IMR-90 (cell line): ENCODE results near the gene COX19. TPM values are rescaled to one million over a fixed set of nuclear protein-coding genes. Genes with fewer than 3 reads are reported as not detected.

ENCODE experiments used
- ATAC-seq: fragments of 200-7000 bp; cut with Tn5 transposase; 2 replicates; pipeline ENCODE4 v1.9.1; 2020; ENCODE audit warnings: low read depth, mild to moderate bottlenecking, moderate library complexity
- BruUV-seq: library from RNA; stranded (reverse); fragments of 400-500 nt; replicated peaks from 2 replicates; lab custom pipeline; 2021; lab: Mats Ljungman, UMichigan
- CTCF ChIA-PET: fragments of 300-600 bp; formaldehyde crosslinking; extraction: SDS; loops from one replicate; lab custom pipeline; 2021; ENCODE audit warnings: antibody characterized with exemption; lab: Yijun Ruan, JAX
- POLR2A ChIA-PET: fragments of 300-600 bp; sonication (Branson Sonifier 250); formaldehyde crosslinking; loops from one replicate; lab custom pipeline; 2022; ENCODE audit warnings: antibody characterized with exemption; ENCODE audit not compliant: unreplicated experiment; lab: Charles Lee
- DNase-seq: peaks from one replicate; pipeline ENCODE4 v3.0.0; 2013
- H2AFZ ChIP-seq: replicated peaks from 2 replicates; pipeline ENCODE3; 2013; ENCODE audit warnings: low read length, mild to moderate bottlenecking; ENCODE audit not compliant: poor library complexity
- H2AK5ac ChIP-seq: 2 replicates; pipeline ENCODE4 v1.6.1; 2013; ENCODE audit warnings: low read depth, low read length, inconsistent platforms
- H2AK9ac ChIP-seq: replicated peaks from 2 replicates; pipeline ENCODE3; 2013; ENCODE audit warnings: mild to moderate bottlenecking, low read depth, low read length, moderate library complexity; ENCODE audit not compliant: poor library complexity
- H2BK120ac ChIP-seq: 2 replicates; pipeline ENCODE4 v1.6.1; 2013; ENCODE audit warnings: low read depth, low read length, inconsistent platforms
- H2BK15ac ChIP-seq: 3 replicates; pipeline ENCODE4 v1.6.1; 2013; ENCODE audit warnings: low read depth, low read length, inconsistent platforms
- H2BK20ac ChIP-seq: 2 replicates; pipeline ENCODE4 v1.6.1; 2013; ENCODE audit warnings: low read depth, mild to moderate bottlenecking, inconsistent platforms, low read length, moderate library complexity
- H2BK5ac ChIP-seq: 2 replicates; pipeline ENCODE4 v1.6.1; 2013; ENCODE audit warnings: mild to moderate bottlenecking, low read depth, low read length, inconsistent platforms; ENCODE audit not compliant: poor library complexity, severe bottlenecking
- H3K14ac ChIP-seq: replicated peaks from 2 replicates; pipeline ENCODE4 v1.6.1; 2013; ENCODE audit warnings: low read depth, low read length, inconsistent platforms
- H3K18ac ChIP-seq: 2 replicates; pipeline ENCODE4 v1.6.1; 2013; ENCODE audit warnings: low read depth, low read length, control low read depth
- H3K23ac ChIP-seq: 2 replicates; pipeline ENCODE4 v1.6.1; 2013; ENCODE audit warnings: low read depth, low read length, inconsistent platforms
- H3K27ac ChIP-seq: 2 replicates; pipeline ENCODE4 v1.5.1; 2013; ENCODE audit warnings: mild to moderate bottlenecking, control low read depth, low read length; ENCODE audit not compliant: insufficient read depth
- H3K27me3 ChIP-seq: 2 replicates; pipeline ENCODE4 v1.6.1; 2013; ENCODE audit warnings: low read length; ENCODE audit not compliant: control insufficient read depth, insufficient read depth
- H3K36me3 ChIP-seq: 2 replicates; pipeline ENCODE4 v1.6.1; 2013; ENCODE audit warnings: low read length, mixed read lengths; ENCODE audit not compliant: control insufficient read depth, insufficient read depth
- H3K4ac ChIP-seq: 2 replicates; pipeline ENCODE4 v1.6.1; 2013; ENCODE audit warnings: low read depth, low read length, inconsistent platforms
- H3K4me1 ChIP-seq: 2 replicates; pipeline ENCODE4 v1.6.1; 2013; ENCODE audit warnings: low read length, mixed read lengths; ENCODE audit not compliant: control insufficient read depth, insufficient read depth
- H3K4me2 ChIP-seq: 2 replicates; pipeline ENCODE4 v1.6.1; 2013; ENCODE audit warnings: low read depth, mild to moderate bottlenecking, control low read depth, low read length, moderate library complexity
- H3K4me3 ChIP-seq: 2 replicates; pipeline ENCODE4 v1.5.1; 2013; ENCODE audit warnings: low read depth, mild to moderate bottlenecking, control low read depth, low read length, moderate library complexity; ENCODE audit not compliant: insufficient read depth
- H3K56ac ChIP-seq: 2 replicates; pipeline ENCODE4 v1.6.1; 2013; ENCODE audit warnings: low read length, inconsistent platforms; ENCODE audit not compliant: insufficient read depth; ENCODE audit errors: extremely low read depth
- H3K79me1 ChIP-seq, 2 experiments: 2 replicates each; pipeline ENCODE4 v1.6.1; 2013; ENCODE audit warnings: low read length in 2 of 2, inconsistent platforms in 1 of 2, low read depth in 1 of 2
- H3K9ac ChIP-seq: 2 replicates; pipeline ENCODE4 v1.6.1; 2013; ENCODE audit warnings: low read depth, low read length, control low read depth
- H3K9me1 ChIP-seq: 2 replicates; pipeline ENCODE4 v1.6.1; 2013; ENCODE audit warnings: low read length, inconsistent platforms; ENCODE audit not compliant: insufficient read depth
- H3K9me3 ChIP-seq: 2 replicates; pipeline ENCODE4 v1.6.1; 2013; ENCODE audit warnings: low read length; ENCODE audit not compliant: control insufficient read depth, insufficient read depth
- H4K20me1 ChIP-seq: 2 replicates; pipeline ENCODE4 v1.6.1; 2013; ENCODE audit warnings: low read length, inconsistent platforms; ENCODE audit not compliant: insufficient read depth
- H4K5ac ChIP-seq: 2 replicates; pipeline ENCODE4 v1.6.1; 2013; ENCODE audit warnings: mild to moderate bottlenecking, low read depth, low read length, control low read depth
- H4K8ac ChIP-seq, 2 experiments: 2 replicates each; pipeline ENCODE4 v1.6.1; 2013; ENCODE audit warnings: low read depth in 2 of 2, low read length in 2 of 2, control low read depth in 1 of 2, inconsistent platforms in 1 of 2
- H4K91ac ChIP-seq: 2 replicates; pipeline ENCODE4 v1.6.1; 2013; ENCODE audit warnings: low read depth, low read length, inconsistent platforms; ENCODE audit not compliant: insufficient read depth
- BHLHE40 ChIP-seq: fragments of 150-350 bp; IDR thresholded peaks from 2 replicates; pipeline ENCODE4 v1.6.1; 2016; ENCODE audit warnings: mild to moderate bottlenecking, low read depth, low read length
- CEBPB ChIP-seq: IDR thresholded peaks from 2 replicates; pipeline ENCODE4 v1.6.1; 2012; ENCODE audit warnings: low read depth, low read length, improper control_type of control experiment
- CHD1 ChIP-seq: IDR thresholded peaks from 2 replicates; pipeline ENCODE4 v1.6.1; 2012; ENCODE audit warnings: low read depth, low read length, improper control_type of control experiment
- CTCF ChIP-seq: conservative IDR thresholded peaks from 2 replicates; pipeline ENCODE4 v1.5.1; 2012; ENCODE audit warnings: mild to moderate bottlenecking, low read depth, low read length, improper control_type of control experiment
- MAZ ChIP-seq: IDR thresholded peaks from 2 replicates; pipeline ENCODE4 v1.6.1; 2012; ENCODE audit warnings: low read depth, mild to moderate bottlenecking, low read length, improper control_type of control experiment, moderate library complexity, borderline replicate concordance
- MXI1 ChIP-seq: IDR thresholded peaks from 2 replicates; pipeline ENCODE4 v1.6.1; 2012; ENCODE audit warnings: low read depth, mild to moderate bottlenecking, low read length, moderate library complexity, borderline replicate concordance
- NFE2L2 ChIP-seq: fragments of 150-350 bp; IDR thresholded peaks from 2 replicates; pipeline ENCODE4 v1.6.1; 2016; ENCODE audit warnings: low read depth, mild to moderate bottlenecking, low read length
- POLR2A ChIP-seq: IDR thresholded peaks from 2 replicates; pipeline ENCODE4 v1.6.1; 2012; ENCODE audit warnings: mild to moderate bottlenecking, low read depth, low read length
- RAD21 ChIP-seq: IDR thresholded peaks from 2 replicates; pipeline ENCODE4 v1.6.1; 2012; ENCODE audit warnings: low read length, improper control_type of control experiment
- RFX5 ChIP-seq: IDR thresholded peaks from 2 replicates; pipeline ENCODE4 v1.8.0; 2012; ENCODE audit warnings: low read depth, mild to moderate bottlenecking, low read length, moderate library complexity
- USF2 ChIP-seq: fragments of 150-350 bp; IDR thresholded peaks from 2 replicates; pipeline ENCODE4 v1.6.1; 2017; ENCODE audit warnings: mild to moderate bottlenecking, antibody characterized with exemption, low read length, low read depth
- WGBS, 2 experiments: methylation state at CpG; one replicate each; pipeline versions ENCODE4 v1.1.5 to v1.1.7; 2013; ENCODE audit warnings: missing lambda C conversion rate in 2 of 2; ENCODE audit not compliant: insufficient read length in 1 of 2; ENCODE audit errors: extremely low coverage in 2 of 2; 5-methylcytosine and 5-hydroxymethylcytosine counted together
- dilution Hi-C: fragments of 300-500 bp; cut with HindIII; formaldehyde crosslinking; loops from one replicate; pipeline ENCODE4 v1.14.3; 2018; ENCODE audit warnings: low sequenced_read_pairs; ENCODE audit not compliant: unreplicated experiment
- in situ Hi-C: fragments of 300-500 bp; cut with MboI; formaldehyde crosslinking; loops from 3 replicates; pipeline ENCODE4 v1.14.3; 2019; ENCODE audit warnings: low sequenced_read_pairs, inconsistent platforms, mixed read lengths
- intact Hi-C: fragments of 100-400 bp; cut with micrococcal nuclease; formaldehyde crosslinking; loops from 2 replicates; pipeline ENCODE4 v1.10.0; 2022
- polyA plus RNA-seq, 3 experiments: library from polyadenylated mRNA; depleted of rRNA; stranded (reverse); fragments of >200 nt; gene quantifications; 2 replicates each; pipeline ENCODE4 v1.2.3, GENCODE V29; 2012; ENCODE audit warnings: low replicate concordance in 1 of 3
- total RNA-seq: library from RNA; depleted of rRNA; stranded (reverse); fragments of >200 nt; gene quantifications from 2 replicates; pipeline ENCODE4 v1.2.3, GENCODE V29; 2012
- TF ChIP-seq, protein P1 (sequence below): fragments of 150-350 bp; IDR thresholded peaks from 2 replicates; pipeline ENCODE4 v1.6.1; 2016; ENCODE audit warnings: low read depth, mild to moderate bottlenecking, low read length, moderate library complexity, borderline replicate concordance

COX19 gene
- total and polyA plus RNA-seq, 2 of the 4 experiments (the other 2 are of a cell fraction) = 3.9 to 7.3 TPM

DNA sequence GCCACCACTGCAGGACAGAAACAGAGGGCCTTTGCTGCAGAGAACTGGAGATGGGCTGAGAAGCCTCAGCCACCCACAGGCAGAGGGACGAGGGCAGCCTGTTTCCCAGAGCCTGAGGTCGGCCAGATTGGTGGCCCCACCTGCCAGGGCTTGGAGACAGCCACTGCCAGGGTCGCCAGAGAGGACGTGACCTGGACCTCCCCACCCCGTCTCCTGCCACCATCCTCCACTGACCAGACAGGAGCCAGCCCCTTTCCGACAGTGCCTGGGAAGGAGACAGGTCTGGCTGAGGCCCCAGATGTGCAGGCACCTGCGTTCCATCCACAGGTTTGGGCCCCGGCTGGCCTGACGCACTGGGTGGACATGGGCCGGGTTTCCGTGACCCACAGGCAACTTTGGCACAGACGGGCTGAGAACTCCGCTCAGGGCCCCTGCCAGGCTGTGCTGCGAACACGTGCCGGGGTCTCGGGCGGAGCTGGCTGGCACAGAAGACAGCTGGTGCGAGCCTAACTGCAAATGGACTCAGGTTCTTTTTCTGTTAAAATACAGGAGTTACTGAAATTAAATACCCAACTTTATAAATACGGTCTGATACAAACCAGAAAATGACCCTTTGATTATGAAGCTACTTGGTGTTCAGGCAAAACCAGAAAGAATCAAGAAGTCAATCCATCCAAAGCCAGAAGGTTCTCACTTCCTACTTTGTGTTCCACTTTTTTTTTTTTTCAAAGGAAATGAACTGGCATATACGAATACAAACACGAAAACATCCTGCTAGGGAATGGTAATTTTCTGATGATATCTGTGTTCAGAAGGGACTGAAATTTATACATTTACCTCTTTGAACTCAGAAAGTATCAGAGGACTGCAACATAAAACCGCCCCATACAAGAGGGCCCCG lies 6.9 kb downstream of the COX19 start:
- H3K4me1 ChIP-seq = no peaks in the 10 kb centered on the region; the same call in 1 of the 2 replicates
- no peak overlapping the region for H3K4me3 ChIP-seq
- no peak overlapping the region for H2AK9ac ChIP-seq
- H4K8ac ChIP-seq = no peak overlapping the region
- H3K9ac ChIP-seq = no peak overlapping the region
- H3K36me3 ChIP-seq = peaks cover 38% of the 10 kb centered on the region
- H3K27ac ChIP-seq = no peak overlapping the region
- H4K91ac ChIP-seq = no peak overlapping the region
- no peak overlapping the region for H2BK20ac ChIP-seq
- ChIA-PET CTCF (no interaction called here), POLR2A (no interaction called here)
- H4K20me1 ChIP-seq = peaks cover 53% of the 10 kb centered on the region
- peaks cover 23 to 48% of the 10 kb centered on the region in 2 experiments for H3K79me1 ChIP-seq
- TF ChIP-seq CEBPB (no peak), CHD1 (no peak), RAD21 (no peak), MAZ (no peak), USF2 (no peak), POLR2A (no peak), NFE2L2 (no peak), MXI1 (no peak), CTCF (no peak), BHLHE40 (no peak), RFX5 (no peak)
- TF ChIP-seq, protein P1, sequence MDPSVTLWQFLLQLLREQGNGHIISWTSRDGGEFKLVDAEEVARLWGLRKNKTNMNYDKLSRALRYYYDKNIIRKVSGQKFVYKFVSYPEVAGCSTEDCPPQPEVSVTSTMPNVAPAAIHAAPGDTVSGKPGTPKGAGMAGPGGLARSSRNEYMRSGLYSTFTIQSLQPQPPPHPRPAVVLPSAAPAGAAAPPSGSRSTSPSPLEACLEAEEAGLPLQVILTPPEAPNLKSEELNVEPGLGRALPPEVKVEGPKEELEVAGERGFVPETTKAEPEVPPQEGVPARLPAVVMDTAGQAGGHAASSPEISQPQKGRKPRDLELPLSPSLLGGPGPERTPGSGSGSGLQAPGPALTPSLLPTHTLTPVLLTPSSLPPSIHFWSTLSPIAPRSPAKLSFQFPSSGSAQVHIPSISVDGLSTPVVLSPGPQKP = no peak
- no peak overlapping the region for H3K56ac ChIP-seq
- dilution Hi-C loops (no loop called here), in situ Hi-C loops (no loop called here), intact Hi-C loops (no loop called here)
- H2BK5ac ChIP-seq = no peak overlapping the region
- DNase-seq = no peak
- H2BK15ac ChIP-seq = no peak overlapping the region
- H3K9me3 ChIP-seq = no peaks in the 10 kb centered on the region
- WGBS, 2 experiments = 95% methylated on average over 11 of the region's 24 CpGs; no CpG with 5 or more reads in 1 of the 2 experiments
- no peak overlapping the region for H3K18ac ChIP-seq
- no peak overlapping the region for H4K5ac ChIP-seq
- H2BK120ac ChIP-seq = no peak overlapping the region
- peaks cover 3% of the 10 kb centered on the region; the same call in 1 of the 2 replicates for H3K27me3 ChIP-seq
- no peak for ATAC-seq
- BruUV-seq = no TSS peak
- no peak overlapping the region for H3K23ac ChIP-seq
- 0 out of 2 replicates have a peak, but pooled peaks cover 4% of the 10 kb centered on the region for H3K9me1 ChIP-seq
- H2AK5ac ChIP-seq = no peak overlapping the region
- H3K4me2 ChIP-seq = no peak overlapping the region
- H3K14ac ChIP-seq = no peak overlapping the region
- no peak overlapping the region for H2AFZ ChIP-seq
- no peak overlapping the region for H3K4ac ChIP-seq
